Measurements from ENCODE around the gene BRD8. TPM values are rescaled to one million over a fixed set of nuclear protein-coding genes. Genes with fewer than 3 reads are reported as not detected.
"Not testable (repeated sequence)": the region's sequence is repeated elsewhere in the genome, so short reads cannot be mapped to it uniquely, and the experiment has no call there.

BRD8 gene
- total RNA-seq, 1 experiment from 2014 or later = 73.4 TPM

GRCh38 chr5:138149530-138149929 is 28.9 kb downstream of the BRD8 start (continued):
- TF ChIP-seq HMGXB4 (CRISPR knock-in tag; IDR thresholded peaks at IDR 0.05) (no peak), JAZF1 (CRISPR knock-in tag; IDR thresholded peaks at IDR 0.05) (no peak), ZBTB43 (CRISPR knock-in tag; IDR thresholded peaks at IDR 0.05) (no peak), RELA (CRISPR knock-in tag; IDR thresholded peaks at IDR 0.05; ENCODE audit: borderline replicate concordance) (no peak), HMGA2 (CRISPR knock-in tag; IDR thresholded peaks at IDR 0.05) (no peak), PRDM15 (CRISPR knock-in tag; IDR thresholded peaks at IDR 0.05) (no peak), ZNF281 (CRISPR knock-in tag; IDR thresholded peaks at IDR 0.05) (no peak)

- no peak overlapping the region for H3K27ac Mint-ChIP-seq
- ChIA-PET POLR2A (no interaction called here), CTCF (interaction anchor here (1.0 to 1.1 kb wide), 2 partner anchors 16 to 61 kb away, joined by 3 to 5 read pairs; no protein-coding TSS in a partner anchor)
- TF ChIP-seq ZNF219 (CRISPR knock-in tag; IDR thresholded peaks at IDR 0.05; ENCODE audit: borderline replicate concordance) = no peak
- no peak for TF ChIP-seq NFATC4 (CRISPR knock-in tag; IDR thresholded peaks at IDR 0.05)
- no peak for TF ChIP-seq FOXP1 (CRISPR knock-in tag; IDR thresholded peaks at IDR 0.05; ENCODE audit: borderline replicate concordance)
- TF ChIP-seq ZNF671 (CRISPR knock-in tag; IDR thresholded peaks at IDR 0.05) = no peak
- ATAC-seq (no peak), DNase-seq (ENCODE audit: low spot score) (no peak)
- no peaks in the 10 kb centered on the region for H3K27me3 Mint-ChIP-seq (ENCODE audit: low read depth)
- H3K4me3 Mint-ChIP-seq = no peak overlapping the region
- no peaks in the 10 kb centered on the region for H3K36me3 Mint-ChIP-seq
- H3K4me1 Mint-ChIP-seq = 0 out of 2 replicates have a peak, but pooled peaks cover 2% of the 10 kb centered on the region
- peaks cover 4% of the 10 kb centered on the region; the same call in 1 of the 2 replicates for H3K9me3 Mint-ChIP-seq
Observed at GRCh38 chr5:138148811-138149210, 29.6 kb downstream of the BRD8 start.

- CTCF ChIA-PET = interaction anchor here (0.8 to 1.2 kb wide), 3 partner anchors 10 to 107 kb away, joined by 3 to 4 read pairs (median 3); no protein-coding TSS in a partner anchor
- not testable (repeated sequence) for ATAC-seq, H3K27ac Mint-ChIP-seq
Observed at GRCh38 chr5:138143578-138143977, 34.9 kb downstream of the BRD8 start.

More at GRCh38 chr5:138143578-138143977, 34.9 kb downstream of the BRD8 start:
- DNase-seq (ENCODE audit: low spot score); H3K4me3 Mint-ChIP-seq; H3K4me1 Mint-ChIP-seq; H3K9me3 Mint-ChIP-seq; H3K36me3 Mint-ChIP-seq; POLR2A ChIA-PET; H3K27me3 Mint-ChIP-seq (ENCODE audit: low read depth): not testable (repeated sequence)
- peak; percentile 45; the same call in 1 of the 2 replicates for TF ChIP-seq NFYB (CRISPR knock-in tag; conservative IDR thresholded peaks at IDR 0.05; ENCODE audit: low read depth)
